Activated T-helper 1 cell treated with anti-CD3 and anti-CD28 coated beads, Interleukin-12 subunit alpha, Interleukin-12 subunit beta, Interleukin-2, Interleukin-4 antibody, amounts not matched to agents 30 ng/mL and 10 ng/mL and 1 ng/mL, durations not matched to agents 14 hours and 24 hours and 36 hours (primary cell): Measurements from ENCODE around the gene TXNL1. TPM values are rescaled to one million over a fixed set of nuclear protein-coding genes. Genes with fewer than 3 reads are reported as not detected.

Source experiments
- DNase-seq: peaks from one replicate; pipeline ENCODE4 v3.0.0; 2021; ENCODE audit warnings: low spot score
- H3K27ac Mint-ChIP-seq: one replicate; pipeline ENCODE4 v1.8.0; 2021; ENCODE audit warnings: mild to moderate bottlenecking, mixed read lengths
- H3K27me3 Mint-ChIP-seq: one replicate; pipeline ENCODE4 v1.8.0; 2022; ENCODE audit warnings: mild to moderate bottlenecking, moderate library complexity, mixed read lengths; ENCODE audit not compliant: insufficient read depth
- H3K36me3 Mint-ChIP-seq: one replicate; pipeline ENCODE4 v1.8.0; 2021; ENCODE audit warnings: low read depth, mixed read lengths
- H3K4me1 Mint-ChIP-seq: one replicate; pipeline ENCODE4 v1.8.0; 2021; ENCODE audit warnings: low read depth, mixed read lengths
- H3K4me3 Mint-ChIP-seq: one replicate; pipeline ENCODE4 v1.8.0; 2021; ENCODE audit warnings: mild to moderate bottlenecking, moderate library complexity, mixed read lengths
- H3K9me3 Mint-ChIP-seq: one replicate; pipeline ENCODE4 v1.8.0; 2021; ENCODE audit warnings: mixed read lengths
- intact Hi-C: fragments of 100-400 bp; cut with micrococcal nuclease; formaldehyde crosslinking; loops from one replicate; pipeline ENCODE4 v1.15.1; 2024
- total RNA-seq: library from RNA; stranded (reverse); gene quantifications from 2 replicates; pipeline ENCODE4 v1.2.3, GENCODE V29; 2022

TXNL1 gene
- 94.2 and 100 TPM in 2 replicates for total RNA-seq

DNA sequence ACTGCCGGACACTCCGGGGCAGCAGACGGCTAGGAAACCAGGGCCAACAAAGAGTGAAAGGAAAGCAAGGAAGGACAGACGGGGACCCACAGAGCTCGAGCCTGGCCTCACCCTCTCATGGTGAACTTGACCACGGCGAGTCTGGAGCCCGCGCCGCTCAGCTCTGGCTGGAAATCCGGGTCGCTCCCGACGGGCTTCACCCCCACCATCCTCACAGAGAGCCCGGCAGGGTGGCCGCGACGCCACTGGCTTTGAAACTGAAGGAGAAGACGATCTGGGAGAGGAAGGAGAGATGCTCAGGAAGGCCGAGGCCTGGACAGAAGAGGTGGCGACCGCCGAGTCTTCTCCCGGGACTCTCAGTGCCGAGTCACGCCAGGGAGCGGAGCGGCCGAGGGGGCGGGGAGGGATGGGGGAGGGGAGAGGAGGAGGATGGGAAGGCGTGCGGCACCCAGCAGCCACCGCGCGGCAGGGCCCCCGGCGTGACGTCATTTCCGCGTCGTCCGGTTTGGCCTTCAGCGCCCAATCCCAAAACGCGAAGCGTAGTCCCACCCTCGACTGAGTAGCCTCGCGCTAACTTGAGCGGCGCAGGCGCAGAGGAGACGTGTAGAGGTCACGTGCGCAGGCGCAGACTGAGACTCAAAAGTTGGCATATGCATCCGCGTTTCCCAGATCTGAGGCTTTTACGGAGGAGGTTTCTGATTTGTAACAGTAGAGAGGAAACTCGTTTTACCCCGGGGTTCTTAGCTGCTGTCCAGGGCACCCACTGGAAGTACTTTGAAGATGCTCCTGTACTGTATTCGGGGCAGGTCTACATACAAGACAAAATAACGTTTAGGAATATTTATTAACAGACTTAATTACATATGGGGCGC is at the start of gene TXNL1:
TXNL1 (minus strand) TSS at position 361 of the 872 bp plus-strand sequence; CDS start at position 209, 152 bp downstream.
- H3K27ac Mint-ChIP-seq: peak within 1 kb of the TSS; percentile 97
- intact Hi-C loops: loop anchor here (1.0 to 5.0 kb wide), 6 partner anchors 13 to 1404 kb away; partner anchors contain the start of genes NARS1, NEDD4L, TCF4 and WDR7
- peaks cover 55% of the 10 kb centered on the region for H3K4me1 Mint-ChIP-seq
- peak within 1 kb of the TSS; percentile 99 for H3K4me3 Mint-ChIP-seq
- no peaks in the 10 kb centered on the region for H3K27me3 Mint-ChIP-seq
- peak; percentile 98 for DNase-seq
- no peaks in the 10 kb centered on the region for H3K9me3 Mint-ChIP-seq
- peaks cover 20% of the 10 kb centered on the region for H3K36me3 Mint-ChIP-seq

DNA sequence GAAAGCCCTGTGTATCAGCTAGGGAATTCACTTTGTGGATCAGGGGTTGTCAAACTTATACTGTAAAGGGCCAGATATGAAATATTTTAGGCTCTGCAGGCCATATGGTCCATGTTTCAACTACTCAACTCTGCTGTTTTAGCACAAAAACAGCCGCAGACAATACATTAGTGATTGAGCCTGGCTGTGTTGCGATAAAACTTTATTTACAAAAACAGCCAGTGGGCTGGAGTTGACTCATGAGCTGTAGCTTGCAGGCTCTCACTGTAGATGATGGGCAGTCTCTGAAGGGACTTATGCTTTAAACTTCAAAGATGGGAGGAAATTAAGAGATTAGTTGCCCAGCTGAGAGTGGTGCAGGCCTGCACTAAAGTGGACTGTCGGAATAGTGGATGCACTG is 45.9 kb upstream of the TXNL1 start:
- no peaks in the 10 kb centered on the region for H3K27me3 Mint-ChIP-seq
- no peaks in the 10 kb centered on the region for H3K9me3 Mint-ChIP-seq
- no peaks in the 10 kb centered on the region for H3K4me1 Mint-ChIP-seq
- DNase-seq: no peak
- H3K4me3 Mint-ChIP-seq: no peak overlapping the region
- H3K36me3 Mint-ChIP-seq: peaks cover 6% of the 10 kb centered on the region
- H3K27ac Mint-ChIP-seq: no peak overlapping the region
- intact Hi-C loops: no loop called here

DNA sequence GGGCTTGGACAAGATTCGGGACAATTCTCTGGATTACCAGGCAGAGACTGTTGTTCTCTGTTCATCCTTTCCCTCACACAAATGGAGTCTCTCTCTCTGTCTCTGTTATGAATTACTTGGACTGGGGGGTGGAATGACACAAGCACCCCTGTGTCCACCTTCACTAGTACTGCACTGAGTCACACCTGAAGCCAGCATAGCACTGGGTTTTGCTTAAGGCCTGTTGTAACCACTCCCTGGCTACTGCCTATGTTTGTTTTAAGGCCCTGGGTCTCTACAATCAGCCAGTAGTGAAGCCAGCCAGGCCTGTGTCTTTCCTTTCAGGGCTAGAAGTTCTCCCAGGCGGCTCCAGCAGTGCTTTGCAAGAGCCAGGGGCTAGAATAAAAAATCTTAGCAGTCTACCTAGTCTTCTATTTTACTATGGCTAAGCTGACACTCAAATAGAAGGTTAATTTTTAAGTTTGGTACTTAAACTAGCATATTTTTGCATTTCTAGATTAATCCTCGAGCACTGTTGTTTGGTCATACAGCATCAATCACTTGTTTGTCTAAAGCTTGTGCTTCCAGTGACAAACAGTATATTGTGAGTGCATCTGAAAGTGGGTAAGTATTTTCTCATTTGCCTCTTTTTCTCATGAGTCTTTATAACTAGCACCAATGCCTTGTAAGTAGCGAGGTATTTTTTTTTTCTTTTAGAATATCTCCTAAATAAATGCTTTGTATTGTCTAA is 40.6 kb upstream of the TXNL1 start:
- no peaks in the 10 kb centered on the region for H3K4me1 Mint-ChIP-seq
- DNase-seq: no peak
- intact Hi-C loops: no loop called here
- H3K27ac Mint-ChIP-seq: no peak overlapping the region
- no peaks in the 10 kb centered on the region for H3K9me3 Mint-ChIP-seq
- no peak overlapping the region for H3K4me3 Mint-ChIP-seq
- no peaks in the 10 kb centered on the region for H3K27me3 Mint-ChIP-seq
- H3K36me3 Mint-ChIP-seq: peaks cover 16% of the 10 kb centered on the region

DNA sequence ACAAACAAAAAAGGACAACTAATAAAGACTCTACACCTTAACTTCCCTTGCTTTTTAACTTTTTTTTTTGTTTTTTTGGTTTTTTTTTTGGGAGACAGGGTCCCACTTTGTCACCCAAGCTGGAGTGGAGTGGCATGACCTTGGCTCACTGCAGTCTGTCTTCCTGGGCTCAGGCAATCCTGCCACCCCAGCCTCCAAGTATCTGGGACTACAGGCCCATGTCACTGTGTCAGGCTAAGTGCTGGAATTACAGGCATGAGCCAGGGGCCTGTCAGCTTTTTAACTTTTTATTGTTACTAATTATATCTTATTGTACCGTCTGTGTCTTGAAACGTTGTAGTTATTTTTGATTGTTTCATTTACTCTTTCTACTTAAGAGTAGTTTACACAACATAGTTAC is 38.2 kb upstream of the TXNL1 start:
- Mint-ChIP-seq H3K4me3 (no peak overlapping the region), H3K27ac (no peak overlapping the region), H3K9me3 (no peaks in the 10 kb centered on the region), H3K4me1 (peaks cover 2% of the 10 kb centered on the region), H3K27me3 (no peaks in the 10 kb centered on the region), H3K36me3 (peaks cover 12% of the 10 kb centered on the region)
- intact Hi-C loops: no loop called here
- no peak for DNase-seq

DNA sequence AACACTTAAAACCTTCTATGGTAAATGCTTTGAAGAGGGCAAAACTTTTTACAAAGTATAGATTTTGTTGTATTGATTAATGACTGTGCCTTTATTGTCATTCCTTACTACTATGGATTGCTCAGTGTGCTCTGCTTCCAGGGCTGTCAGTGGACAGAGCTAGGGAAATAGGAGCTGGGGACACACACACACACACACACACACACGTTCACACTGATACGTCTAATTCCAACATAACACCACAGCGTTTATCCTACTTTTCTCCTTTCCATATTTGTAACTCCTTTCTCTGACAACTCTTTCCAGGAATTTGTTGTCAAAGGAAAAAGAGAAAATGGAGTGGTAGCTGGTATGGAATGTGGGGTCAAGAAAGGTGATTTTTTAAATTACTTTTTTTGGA is 34.6 kb upstream of the TXNL1 start:
- intact Hi-C loops: no loop called here
- H3K36me3 Mint-ChIP-seq: peaks cover 10% of the 10 kb centered on the region
- H3K27me3 Mint-ChIP-seq: no peaks in the 10 kb centered on the region
- H3K4me1 Mint-ChIP-seq: peaks cover 18% of the 10 kb centered on the region
- no peak overlapping the region for H3K4me3 Mint-ChIP-seq
- no peak for DNase-seq
- H3K27ac Mint-ChIP-seq: no peak overlapping the region
- no peaks in the 10 kb centered on the region for H3K9me3 Mint-ChIP-seq

DNA sequence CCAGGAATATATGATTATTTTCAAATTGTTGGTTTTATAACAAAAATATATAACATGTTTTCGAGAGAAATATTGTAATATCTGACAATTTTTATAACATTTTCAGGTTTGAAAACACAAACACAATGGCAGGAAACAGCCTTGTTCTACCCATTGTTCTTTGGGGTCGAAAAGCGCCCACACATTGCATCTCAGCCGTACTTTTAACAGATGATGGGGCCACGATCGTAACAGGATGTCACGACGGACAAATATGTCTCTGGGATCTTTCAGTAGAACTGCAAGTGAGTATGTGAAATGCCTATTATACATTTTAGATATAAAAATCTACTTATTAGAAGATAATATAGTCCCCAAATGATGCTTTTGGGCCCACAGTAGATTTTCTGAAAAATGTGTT is 34.0 kb upstream of the TXNL1 start:
- Mint-ChIP-seq H3K4me3 (no peak overlapping the region), H3K27ac (no peak overlapping the region)
- intact Hi-C loops: no loop called here

DNA sequence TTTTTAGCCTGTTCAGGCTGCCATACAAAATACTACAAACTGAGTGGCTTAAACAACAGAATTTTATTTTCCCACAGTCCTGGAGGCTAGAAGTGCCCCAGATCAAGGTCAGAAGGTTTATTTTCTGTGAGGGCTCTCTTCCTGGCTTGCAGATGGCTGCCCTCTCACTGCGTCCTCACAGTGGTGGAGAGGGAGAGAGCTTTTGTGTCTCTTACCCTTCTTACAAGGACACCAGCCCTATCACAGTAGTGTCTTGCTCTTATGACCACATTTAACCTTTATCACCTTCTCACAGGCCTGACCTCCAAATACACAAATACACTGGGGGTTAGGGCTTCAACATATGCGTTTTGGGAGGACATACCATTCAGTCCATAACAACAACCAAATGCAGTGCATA is 24.5 kb upstream of the TXNL1 start:
- H3K36me3 Mint-ChIP-seq: peaks cover 14% of the 10 kb centered on the region
- peaks cover 27% of the 10 kb centered on the region for H3K4me1 Mint-ChIP-seq
- no peak overlapping the region for H3K4me3 Mint-ChIP-seq
- no peak for DNase-seq
- no peaks in the 10 kb centered on the region for H3K27me3 Mint-ChIP-seq
- H3K9me3 Mint-ChIP-seq: no peaks in the 10 kb centered on the region
- intact Hi-C loops: no loop called here
- no peak overlapping the region for H3K27ac Mint-ChIP-seq

More for the DNA sequence above, 34.0 kb upstream of the TXNL1 start:
- H3K9me3 Mint-ChIP-seq: no peaks in the 10 kb centered on the region
- peaks cover 19% of the 10 kb centered on the region for H3K4me1 Mint-ChIP-seq
- no peaks in the 10 kb centered on the region for H3K27me3 Mint-ChIP-seq
- no peak for DNase-seq
- H3K36me3 Mint-ChIP-seq: peaks cover 10% of the 10 kb centered on the region

DNA sequence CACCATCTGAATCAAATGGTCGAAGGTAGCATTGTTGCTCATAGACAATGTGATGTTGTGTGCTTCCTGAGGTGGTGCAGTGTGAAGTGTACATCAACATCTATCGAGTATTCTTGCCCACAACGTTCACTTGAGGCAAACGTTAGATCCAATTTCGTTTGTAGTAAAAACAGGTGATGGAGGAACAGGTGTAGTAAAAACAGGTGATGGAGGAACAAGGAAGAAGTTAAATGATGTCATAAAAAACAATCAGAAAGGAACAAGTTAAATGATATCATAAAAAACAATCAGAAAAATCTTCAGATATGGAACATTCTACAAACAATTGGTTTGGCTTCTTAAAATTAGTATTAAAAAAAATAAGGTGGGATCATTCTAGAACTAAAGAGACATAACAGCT is 24.1 kb upstream of the TXNL1 start:
- no peak for DNase-seq
- Mint-ChIP-seq H3K9me3 (no peaks in the 10 kb centered on the region), H3K27me3 (no peaks in the 10 kb centered on the region), H3K4me3 (no peak overlapping the region), H3K27ac (peak overlapping the region; percentile 24), H3K4me1 (peaks cover 27% of the 10 kb centered on the region), H3K36me3 (peaks cover 14% of the 10 kb centered on the region)
- intact Hi-C loops: no loop called here

DNA sequence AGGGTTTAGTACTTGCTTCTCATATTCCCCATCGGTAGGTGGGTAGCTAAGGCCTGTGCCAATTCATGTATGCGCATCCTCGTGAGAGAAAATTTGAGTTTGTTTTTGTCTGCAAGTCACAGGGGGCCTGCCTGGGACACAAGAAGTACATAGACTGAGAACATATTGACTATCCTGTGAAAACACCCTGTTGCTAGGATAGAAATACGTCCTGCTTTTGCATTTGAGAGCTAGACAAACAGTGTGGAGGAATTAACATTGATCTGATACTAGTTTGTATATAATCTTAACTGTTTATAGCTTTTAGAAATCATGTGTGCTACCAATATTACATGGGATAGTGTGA is 23.6 kb upstream of the TXNL1 start:
- Mint-ChIP-seq H3K27ac (no peak overlapping the region), H3K9me3 (no peaks in the 10 kb centered on the region)

DNA sequence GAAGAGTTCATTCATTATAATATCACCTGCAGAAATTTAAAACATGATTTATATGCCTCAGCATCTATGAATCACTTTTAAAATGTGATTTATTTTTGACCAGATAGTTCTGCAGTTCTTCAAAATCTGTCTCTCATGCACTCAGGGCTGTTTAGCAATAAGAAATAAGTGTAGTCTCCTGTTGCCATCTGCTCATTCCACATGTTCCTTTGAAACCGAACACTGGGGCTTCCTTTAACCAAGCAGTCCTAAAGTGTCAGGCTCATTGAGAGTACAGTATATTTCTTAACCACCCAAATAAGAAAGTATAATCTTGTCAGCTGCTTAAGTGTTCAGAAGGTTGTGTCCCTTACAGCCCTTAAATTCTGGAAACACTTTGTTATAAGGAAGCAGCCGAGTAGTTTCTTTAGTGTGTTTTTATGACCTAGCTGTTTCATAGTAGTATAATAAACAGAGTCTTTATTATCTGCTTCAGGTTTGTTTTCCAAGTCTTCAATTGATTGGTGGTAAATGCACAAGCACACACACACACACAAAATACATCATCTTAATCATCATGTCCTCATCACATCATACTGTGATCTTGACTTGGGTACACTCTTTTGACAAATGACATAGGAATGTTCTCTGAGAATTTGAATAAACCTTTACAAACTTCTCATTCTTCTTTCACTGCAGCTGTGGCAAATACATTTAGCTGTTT is 23.1 kb upstream of the TXNL1 start:
- peaks cover 11% of the 10 kb centered on the region for H3K36me3 Mint-ChIP-seq
- intact Hi-C loops: no loop called here
- no peak overlapping the region for H3K27ac Mint-ChIP-seq
- H3K4me3 Mint-ChIP-seq: no peak overlapping the region
- H3K9me3 Mint-ChIP-seq: no peaks in the 10 kb centered on the region
- peaks cover 21% of the 10 kb centered on the region for H3K4me1 Mint-ChIP-seq
- DNase-seq: no peak
- no peaks in the 10 kb centered on the region for H3K27me3 Mint-ChIP-seq

More for the DNA sequence above, 23.6 kb upstream of the TXNL1 start:
- DNase-seq: no peak
- intact Hi-C loops: no loop called here
- H3K4me1 Mint-ChIP-seq: peaks cover 23% of the 10 kb centered on the region
- H3K36me3 Mint-ChIP-seq: peaks cover 12% of the 10 kb centered on the region
- no peaks in the 10 kb centered on the region for H3K27me3 Mint-ChIP-seq
- no peak overlapping the region for H3K4me3 Mint-ChIP-seq

DNA sequence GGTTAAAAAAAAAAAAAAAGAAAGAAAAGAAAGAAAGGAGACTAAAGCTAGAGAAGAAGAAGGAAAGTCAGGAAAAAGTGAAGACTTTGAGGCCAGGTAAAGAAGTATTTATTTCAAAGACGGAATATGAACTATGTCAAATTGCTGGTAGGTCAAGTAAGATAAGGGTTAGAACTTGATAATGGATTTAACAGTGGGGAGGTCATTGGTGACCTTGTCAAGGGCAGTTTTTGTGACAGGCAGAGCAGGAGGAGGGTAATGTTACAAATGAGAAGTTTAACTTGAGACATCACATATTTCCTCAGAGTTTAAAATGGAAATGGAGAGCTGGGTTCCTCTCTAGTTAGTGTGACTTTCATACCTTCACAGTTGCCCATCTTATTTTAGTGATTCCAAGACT is 22.3 kb upstream of the TXNL1 start:
- no peak overlapping the region for H3K27ac Mint-ChIP-seq
- intact Hi-C loops: no loop called here
- peaks cover 21% of the 10 kb centered on the region for H3K4me1 Mint-ChIP-seq
- H3K36me3 Mint-ChIP-seq: peaks cover 11% of the 10 kb centered on the region
- no peak overlapping the region for H3K4me3 Mint-ChIP-seq
- no peaks in the 10 kb centered on the region for H3K27me3 Mint-ChIP-seq
- no peak for DNase-seq
- H3K9me3 Mint-ChIP-seq: no peaks in the 10 kb centered on the region

DNA sequence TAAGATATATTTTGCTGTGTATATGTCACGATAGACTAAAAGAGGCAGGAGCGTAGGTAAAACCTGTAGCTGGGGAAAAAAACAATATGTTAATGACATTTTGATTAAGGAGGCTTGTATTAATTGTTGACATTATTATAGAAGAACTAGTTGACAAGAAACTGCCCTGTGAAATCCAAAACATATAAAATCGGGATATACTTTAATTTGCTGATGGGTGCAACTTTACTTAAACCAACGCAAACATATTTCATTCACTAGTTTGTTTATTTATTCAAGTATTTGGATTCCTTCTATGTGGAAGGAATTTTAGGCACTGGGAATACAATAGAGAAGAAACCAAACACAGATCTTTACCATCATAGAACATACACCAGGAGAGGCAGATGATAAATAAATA is 20.7 kb upstream of the TXNL1 start:
- Mint-ChIP-seq H3K9me3 (no peaks in the 10 kb centered on the region), H3K4me1 (peaks cover 32% of the 10 kb centered on the region), H3K4me3 (no peak overlapping the region), H3K27me3 (no peaks in the 10 kb centered on the region), H3K27ac (no peak overlapping the region), H3K36me3 (peaks cover 11% of the 10 kb centered on the region)
- DNase-seq: no peak
- intact Hi-C loops: no loop called here

DNA sequence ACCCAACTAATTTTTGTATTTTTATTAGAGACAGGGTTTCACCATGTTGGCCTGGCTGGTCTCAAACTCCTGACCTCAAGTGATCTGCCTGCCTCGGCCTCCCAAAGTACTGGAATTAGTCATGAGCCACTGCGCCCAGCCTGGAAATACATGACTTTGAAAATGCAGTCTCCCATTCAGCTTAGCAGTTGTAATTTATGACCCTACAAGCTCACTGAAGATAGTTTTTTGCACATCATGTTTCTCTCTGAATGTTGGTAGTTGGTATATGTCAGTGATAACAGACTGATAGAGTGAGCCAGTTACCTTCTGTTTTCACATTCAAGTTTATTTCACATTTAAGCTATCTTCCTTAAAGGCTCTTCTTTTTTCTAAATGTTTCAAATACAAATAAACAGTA is 19.9 kb upstream of the TXNL1 start:
- Mint-ChIP-seq H3K4me1 (peaks cover 39% of the 10 kb centered on the region), H3K36me3 (peaks cover 15% of the 10 kb centered on the region), H3K27ac (no peak overlapping the region), H3K9me3 (no peaks in the 10 kb centered on the region), H3K4me3 (no peak overlapping the region), H3K27me3 (no peaks in the 10 kb centered on the region)
- intact Hi-C loops: no loop called here
- DNase-seq: no peak
